Mesothelial cell of epicardium (in vitro differentiated cells): Measurements from ENCODE around the gene SLC22A23. TPM values are rescaled to one million over a fixed set of nuclear protein-coding genes. Genes with fewer than 3 reads are reported as not detected.

Experiments used
- DNase-seq, 2 experiments: peaks; one replicate each; pipeline ENCODE4 v3.0.0; 2021; ENCODE audit warnings: low spot score in 2 of 2; ENCODE audit not compliant: unreplicated experiment in 2 of 2
- H3K27ac Mint-ChIP-seq: 2 replicates; pipeline ENCODE4 v1.8.0; 2021; ENCODE audit warnings: mixed read lengths
- H3K27me3 Mint-ChIP-seq: 2 replicates; pipeline ENCODE4 v1.8.0; 2021; ENCODE audit warnings: low read depth, mixed read lengths
- H3K36me3 Mint-ChIP-seq: 2 replicates; pipeline ENCODE4 v1.8.0; 2021; ENCODE audit warnings: mixed read lengths
- H3K4me1 Mint-ChIP-seq: 2 replicates; pipeline ENCODE4 v1.8.0; 2021; ENCODE audit warnings: mixed read lengths
- H3K4me3 Mint-ChIP-seq: 2 replicates; pipeline ENCODE4 v1.8.0; 2021; ENCODE audit warnings: mild to moderate bottlenecking, moderate library complexity, mixed read lengths
- H3K9me3 Mint-ChIP-seq: 2 replicates; pipeline ENCODE4 v1.8.0; 2021; ENCODE audit warnings: mixed read lengths
- total RNA-seq: library from RNA; stranded (reverse); gene quantifications from 3 replicates; pipeline ENCODE4 v1.2.1, GENCODE V29; 2021
- TF ChIP-seq, protein P1 (sequence below): fragments of 200-600 bp; sonication (generic); IDR thresholded peaks from one replicate; pipeline ENCODE4 v1.5.0; 2021; ENCODE audit warnings: antibody characterized with exemption; ENCODE audit not compliant: unreplicated experiment

Gene SLC22A23
- total RNA-seq, 1 donor from 2014 or later = 25.0 TPM

DNA sequence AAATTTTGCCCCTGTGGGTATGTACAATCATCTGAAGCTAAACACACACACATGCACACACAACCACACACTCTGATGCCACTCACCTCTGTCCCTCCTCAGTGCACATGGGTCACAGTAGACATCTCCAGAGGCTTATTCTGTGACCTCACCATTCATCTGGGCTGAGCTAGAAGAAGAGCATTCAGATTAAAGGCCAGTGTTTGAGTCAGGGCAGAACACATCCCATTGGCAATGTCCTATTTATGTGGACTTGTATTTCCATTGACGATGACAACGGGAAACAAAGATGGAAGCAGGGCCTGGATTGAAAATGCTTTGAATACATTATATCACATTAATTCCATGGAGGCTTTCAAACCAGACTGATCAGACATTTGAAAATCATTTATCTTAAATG, 26.8 kb upstream of the SLC22A23 start:
- no peak for DNase-seq
- TF ChIP-seq, protein P1, sequence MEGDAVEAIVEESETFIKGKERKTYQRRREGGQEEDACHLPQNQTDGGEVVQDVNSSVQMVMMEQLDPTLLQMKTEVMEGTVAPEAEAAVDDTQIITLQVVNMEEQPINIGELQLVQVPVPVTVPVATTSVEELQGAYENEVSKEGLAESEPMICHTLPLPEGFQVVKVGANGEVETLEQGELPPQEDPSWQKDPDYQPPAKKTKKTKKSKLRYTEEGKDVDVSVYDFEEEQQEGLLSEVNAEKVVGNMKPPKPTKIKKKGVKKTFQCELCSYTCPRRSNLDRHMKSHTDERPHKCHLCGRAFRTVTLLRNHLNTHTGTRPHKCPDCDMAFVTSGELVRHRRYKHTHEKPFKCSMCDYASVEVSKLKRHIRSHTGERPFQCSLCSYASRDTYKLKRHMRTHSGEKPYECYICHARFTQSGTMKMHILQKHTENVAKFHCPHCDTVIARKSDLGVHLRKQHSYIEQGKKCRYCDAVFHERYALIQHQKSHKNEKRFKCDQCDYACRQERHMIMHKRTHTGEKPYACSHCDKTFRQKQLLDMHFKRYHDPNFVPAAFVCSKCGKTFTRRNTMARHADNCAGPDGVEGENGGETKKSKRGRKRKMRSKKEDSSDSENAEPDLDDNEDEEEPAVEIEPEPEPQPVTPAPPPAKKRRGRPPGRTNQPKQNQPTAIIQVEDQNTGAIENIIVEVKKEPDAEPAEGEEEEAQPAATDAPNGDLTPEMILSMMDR = no peak
- Mint-ChIP-seq H3K4me1 (peaks cover 7% of the 10 kb centered on the region), H3K27me3 (no peaks in the 10 kb centered on the region), H3K36me3 (no peaks in the 10 kb centered on the region), H3K4me3 (no peak overlapping the region), H3K27ac (no peak overlapping the region), H3K9me3 (peaks cover 15% of the 10 kb centered on the region)

DNA sequence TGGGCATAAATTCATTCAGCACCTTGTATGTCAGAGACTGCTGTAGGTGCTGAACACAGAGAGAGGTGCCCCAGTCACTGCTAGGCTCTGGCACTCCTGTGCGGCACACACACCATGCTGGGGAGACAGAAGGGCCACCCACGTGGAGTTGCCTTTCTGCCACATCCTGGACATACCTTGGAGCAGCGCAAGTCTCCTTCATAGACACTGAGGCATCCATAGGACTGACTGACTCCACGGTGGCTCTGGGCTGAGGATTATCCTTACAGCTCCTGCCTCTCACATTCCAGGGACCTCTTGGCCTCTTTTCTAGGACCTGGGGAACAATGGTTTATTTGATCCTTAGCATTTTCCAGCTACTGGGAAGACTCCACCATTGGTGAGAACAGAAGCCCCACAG, 26.0 kb upstream of the SLC22A23 start:
- H3K36me3 Mint-ChIP-seq = no peaks in the 10 kb centered on the region
- no peak overlapping the region for H3K27ac Mint-ChIP-seq
- TF ChIP-seq, protein P1 = no peak
- peaks cover 2% of the 10 kb centered on the region for H3K4me1 Mint-ChIP-seq
- H3K27me3 Mint-ChIP-seq = no peaks in the 10 kb centered on the region
- DNase-seq = no peak
- no peak overlapping the region for H3K4me3 Mint-ChIP-seq
- peaks cover 15% of the 10 kb centered on the region for H3K9me3 Mint-ChIP-seq

DNA sequence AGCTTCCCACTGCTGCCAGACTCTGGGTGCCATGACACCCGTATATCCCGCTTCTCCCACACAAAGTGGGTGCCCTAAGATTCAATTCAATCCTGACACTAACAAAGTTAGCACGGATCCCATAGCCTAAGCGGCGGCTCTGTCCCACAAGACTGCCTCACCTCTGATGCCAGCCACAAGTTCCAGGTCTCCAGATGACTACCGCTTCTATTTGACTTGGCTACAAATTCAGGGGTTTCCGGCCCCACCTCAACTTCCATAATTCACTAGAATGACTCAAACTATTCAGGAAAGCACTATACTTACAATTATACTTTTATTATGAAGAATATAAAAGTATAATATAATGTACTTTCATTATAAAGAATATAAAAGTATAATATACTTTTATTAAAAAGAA, 24.8 kb upstream of the SLC22A23 start:
- Mint-ChIP-seq H3K36me3 (no peaks in the 10 kb centered on the region), H3K9me3 (peaks cover 15% of the 10 kb centered on the region), H3K27ac (no peak overlapping the region), H3K4me3 (no peak overlapping the region), H3K4me1 (no peaks in the 10 kb centered on the region), H3K27me3 (no peaks in the 10 kb centered on the region)
- DNase-seq = no peak
- TF ChIP-seq, protein P1 = no peak

DNA sequence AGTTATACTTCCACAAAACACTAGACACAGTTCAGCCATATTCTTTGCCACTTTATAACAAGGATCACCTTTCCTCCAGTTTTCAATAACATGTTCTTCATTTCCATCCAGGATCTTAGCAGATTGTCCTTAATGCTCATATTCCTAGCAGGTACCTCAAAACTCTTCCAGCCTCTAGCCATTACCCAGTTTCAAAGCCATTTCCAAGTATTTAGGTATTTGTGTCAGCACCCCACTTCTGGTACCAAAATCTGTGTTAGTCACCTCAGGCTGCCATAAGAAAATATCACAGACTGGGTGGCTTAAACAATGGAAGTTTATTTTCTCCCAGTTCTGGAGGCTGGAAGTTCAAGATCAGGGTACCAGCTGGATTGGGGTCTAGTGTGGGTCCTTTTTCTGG, 23.2 kb upstream of the SLC22A23 start:
- Mint-ChIP-seq H3K27ac (no peak overlapping the region), H3K9me3 (peaks cover 15% of the 10 kb centered on the region), H3K36me3 (no peaks in the 10 kb centered on the region), H3K4me3 (no peak overlapping the region), H3K27me3 (no peaks in the 10 kb centered on the region), H3K4me1 (peaks cover 5% of the 10 kb centered on the region)
- DNase-seq = no peak
- TF ChIP-seq, protein P1 = no peak

DNA sequence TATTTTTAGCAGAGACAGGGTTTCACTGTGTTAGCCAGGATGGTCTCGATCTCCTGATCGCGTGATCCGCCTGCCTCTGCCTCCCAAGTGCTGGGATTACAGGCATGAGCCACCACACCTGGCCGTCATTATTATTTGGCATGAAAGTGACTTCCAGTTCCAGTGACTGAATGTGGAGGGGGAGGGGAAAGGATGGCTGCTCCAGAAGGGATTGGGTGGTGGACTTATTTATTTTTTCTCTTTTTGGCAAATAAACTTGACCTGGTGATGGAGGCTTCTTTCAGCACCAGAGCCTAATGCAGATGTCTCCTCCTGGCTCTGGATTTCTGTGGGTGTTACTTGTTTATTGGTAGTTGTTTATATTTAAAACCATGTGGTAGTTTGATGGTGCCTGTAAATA, 16.9 kb upstream of the SLC22A23 start:
- DNase-seq = no peak
- no peak overlapping the region for H3K4me3 Mint-ChIP-seq
- TF ChIP-seq, protein P1 = no peak
- H3K36me3 Mint-ChIP-seq = no peaks in the 10 kb centered on the region
- H3K27ac Mint-ChIP-seq = no peak overlapping the region
- no peaks in the 10 kb centered on the region for H3K9me3 Mint-ChIP-seq
- H3K4me1 Mint-ChIP-seq = peaks cover 26% of the 10 kb centered on the region
- H3K27me3 Mint-ChIP-seq = no peaks in the 10 kb centered on the region

DNA sequence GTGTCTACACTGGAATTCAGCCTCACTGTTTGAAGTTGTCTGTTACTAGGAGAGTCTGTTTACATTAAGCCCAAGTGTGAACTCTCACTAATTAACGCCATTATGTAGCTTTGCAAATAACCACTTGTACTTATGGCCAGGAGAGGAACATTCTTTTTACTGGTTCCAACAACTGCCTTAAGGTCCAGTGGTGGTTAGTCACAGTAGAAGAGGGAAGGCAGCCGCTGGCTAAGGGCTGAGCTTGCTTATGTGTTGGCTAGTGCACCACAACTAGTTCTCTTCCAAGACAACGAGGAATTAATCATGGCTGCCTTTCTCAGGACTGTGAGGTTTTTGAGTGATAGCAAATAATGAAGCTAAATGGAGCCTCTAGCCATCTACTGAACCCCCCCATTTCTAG, 14.9 kb upstream of the SLC22A23 start:
- Mint-ChIP-seq H3K27me3 (no peaks in the 10 kb centered on the region), H3K36me3 (no peaks in the 10 kb centered on the region), H3K27ac (no peak overlapping the region), H3K9me3 (no peaks in the 10 kb centered on the region), H3K4me3 (no peak overlapping the region), H3K4me1 (peaks cover 26% of the 10 kb centered on the region)
- TF ChIP-seq, protein P1 = no peak
- no peak for DNase-seq
